ENCODE results near the gene SSH2.
"Not testable (repeated sequence)": the region's sequence is repeated elsewhere in the genome, so short reads cannot be mapped to it uniquely, and the experiment has no call there.

Gene SSH2

GRCh38 chr17:29787995-29788394 lies 142.0 kb downstream of the SSH2 start (continued):
- TF ChIP-seq CSRNP3 (CRISPR knock-in tag; IDR thresholded peaks at IDR 0.05) = no peak
- no peak for TF ChIP-seq ARNTL (CRISPR knock-in tag; IDR thresholded peaks at IDR 0.05; ENCODE audit: borderline replicate concordance, low read depth)
- TF ChIP-seq GLIS3 (CRISPR knock-in tag; IDR thresholded peaks at IDR 0.05) = no peak
- no peak for TF ChIP-seq SNAI2 (CRISPR knock-in tag; IDR thresholded peaks at IDR 0.05)

- ATAC-seq = no peak
- TF ChIP-seq ZFP3 (CRISPR knock-in tag; IDR thresholded peaks at IDR 0.05) (no peak), BACH2 (CRISPR knock-in tag; IDR thresholded peaks at IDR 0.05; ENCODE audit: borderline replicate concordance) (no peak), ESRRG (CRISPR knock-in tag; IDR thresholded peaks at IDR 0.05) (no peak), ZNF70 (CRISPR knock-in tag; IDR thresholded peaks at IDR 0.05) (no peak), POU6F1 (CRISPR knock-in tag; IDR thresholded peaks at IDR 0.05; ENCODE audit: borderline replicate concordance, low read depth) (no peak), GLIS3 (CRISPR knock-in tag; IDR thresholded peaks at IDR 0.05) (no peak), RARB (CRISPR knock-in tag; IDR thresholded peaks at IDR 0.05) (no peak), CSRNP3 (CRISPR knock-in tag; IDR thresholded peaks at IDR 0.05) (no peak), OSR1 (CRISPR knock-in tag; IDR thresholded peaks at IDR 0.05) (no peak), PATZ1 (CRISPR knock-in tag; IDR thresholded peaks at IDR 0.05; ENCODE audit: borderline replicate concordance) (no peak), ZNF565 (CRISPR knock-in tag; conservative IDR thresholded peaks at IDR 0.05; ENCODE audit: low read depth) (no peak), TCF4 (CRISPR knock-in tag; IDR thresholded peaks at IDR 0.05; ENCODE audit: borderline replicate concordance) (no peak), ZC3H10 (CRISPR knock-in tag; IDR thresholded peaks at IDR 0.05) (no peak), CSDC2 (CRISPR knock-in tag; IDR thresholded peaks at IDR 0.05) (no peak), ISL1 (CRISPR knock-in tag; IDR thresholded peaks at IDR 0.05) (no peak), ZNF8 (CRISPR knock-in tag; IDR thresholded peaks at IDR 0.05) (no peak), TSHZ2 (CRISPR knock-in tag; IDR thresholded peaks at IDR 0.05) (no peak)
- TF ChIP-seq, protein P1, sequence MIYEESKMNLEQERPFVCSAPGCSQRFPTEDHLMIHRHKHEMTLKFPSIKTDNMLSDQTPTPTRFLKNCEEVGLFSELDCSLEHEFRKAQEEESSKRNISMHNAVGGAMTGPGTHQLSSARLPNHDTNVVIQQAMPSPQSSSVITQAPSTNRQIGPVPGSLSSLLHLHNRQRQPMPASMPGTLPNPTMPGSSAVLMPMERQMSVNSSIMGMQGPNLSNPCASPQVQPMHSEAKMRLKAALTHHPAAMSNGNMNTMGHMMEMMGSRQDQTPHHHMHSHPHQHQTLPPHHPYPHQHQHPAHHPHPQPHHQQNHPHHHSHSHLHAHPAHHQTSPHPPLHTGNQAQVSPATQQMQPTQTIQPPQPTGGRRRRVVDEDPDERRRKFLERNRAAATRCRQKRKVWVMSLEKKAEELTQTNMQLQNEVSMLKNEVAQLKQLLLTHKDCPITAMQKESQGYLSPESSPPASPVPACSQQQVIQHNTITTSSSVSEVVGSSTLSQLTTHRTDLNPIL (CRISPR knock-in tag; IDR thresholded peaks at IDR 0.05; ENCODE audit: low read depth) = no peak
These were observed 147.1 kb downstream of the SSH2 start for GRCh38 chr17:29782917-29783316.

DNA sequence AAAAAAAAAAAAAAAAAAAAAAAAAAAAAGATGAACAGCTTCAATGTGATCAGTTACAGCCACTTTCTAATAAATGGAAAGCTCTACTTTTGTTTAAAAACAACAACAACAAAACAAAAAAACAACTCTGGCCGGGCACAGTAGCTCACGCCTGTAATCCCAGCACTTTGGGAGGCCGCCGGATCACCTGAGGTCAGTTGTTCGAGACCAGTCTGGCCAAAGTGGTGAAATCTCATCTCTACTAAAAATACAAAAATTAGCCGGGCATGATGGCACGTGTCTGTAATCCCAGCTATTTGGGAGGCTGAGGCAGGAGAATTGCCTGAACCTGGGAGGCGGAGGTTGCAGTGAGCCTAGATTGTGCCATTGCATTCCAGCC lies 150.2 kb downstream of the SSH2 start:
- ATAC-seq = not testable (repeated sequence)
